HepG2 (cell line): ENCODE measurements around the gene ZNF771. TPM values are rescaled to one million over a fixed set of nuclear protein-coding genes. Genes with fewer than 3 reads are reported as not detected.

Experiments used
- ATAC-seq: fragments of 200-7000 bp; cut with Tn5 transposase; 3 replicates; pipeline ENCODE4 v1.9.1; 2020; ENCODE audit warnings: mild to moderate bottlenecking, moderate library complexity
- BruUV-seq: library from RNA; stranded (reverse); fragments of 400-500 nt; replicated peaks from 2 replicates; lab custom pipeline; 2021; lab: Mats Ljungman, UMichigan
- CTCF ChIA-PET: fragments of 300-600 bp; formaldehyde crosslinking; extraction: SDS; loops from one replicate; lab custom pipeline; 2021; ENCODE audit warnings: low total read pairs, inconsistent platforms, low intra/inter-chr PET ratio; lab: Yijun Ruan, JAX
- POLR2A ChIA-PET: fragments of 350-600 bp; sonication (Branson Sonifier 250); formaldehyde crosslinking; loops from one replicate; lab custom pipeline; 2020; ENCODE audit warnings: antibody characterized with exemption, inconsistent platforms; lab: Yijun Ruan, JAX
- DNase-seq: peaks from one replicate; pipeline ENCODE4 v3.0.0-alpha.2; 2015; ENCODE audit warnings: low spot score
- FAIRE-seq: peaks from 3 replicates; lab custom pipeline; 2011; peaks lifted over from hg19 to GRCh38; lab: Jason Lieb, UNC
- H2AFZ ChIP-seq: one replicate; pipeline ENCODE4 v1.6.1; 2011; ENCODE audit warnings: low read length, inconsistent platforms
- H3K27ac ChIP-seq: fragments of 300-600 bp; 3 replicates; pipeline ENCODE4 v1.8.0; 2011; ENCODE audit warnings: mixed run types, mild to moderate bottlenecking, mixed read lengths, low read length, inconsistent platforms; ENCODE audit not compliant: insufficient read depth; ENCODE audit errors: extremely low read length
- H3K27me3 ChIP-seq, 2 experiments: fragments of 200-600 bp in 1 of 2; 2 replicates in 1 of 2; 3 replicates in 1 of 2; pipeline versions ENCODE4 v1.6.0 to v1.8.0; 2011; ENCODE audit warnings: low read length in 2 of 2, mild to moderate bottlenecking in 2 of 2, moderate library complexity in 2 of 2, inconsistent platforms in 1 of 2; ENCODE audit not compliant: insufficient read depth in 2 of 2, control insufficient read depth in 1 of 2
- H3K36me3 ChIP-seq, 2 experiments: fragments of 200-600 bp in 1 of 2; replicated peaks in 1 of 2; 2 replicates in 1 of 2; 3 replicates in 1 of 2; pipeline versions ENCODE4 v1.5.1 to v1.8.0; 2011; ENCODE audit warnings: low read length in 2 of 2, inconsistent platforms in 1 of 2; ENCODE audit not compliant: insufficient read depth in 2 of 2, control insufficient read depth in 1 of 2
- H3K4me1 ChIP-seq: 2 replicates; pipeline ENCODE4 v1.5.1; 2012; ENCODE audit warnings: low read length, inconsistent platforms; ENCODE audit not compliant: insufficient read depth
- H3K4me2 ChIP-seq: 2 replicates; pipeline ENCODE4 v1.6.0; 2011; ENCODE audit warnings: low read depth, low read length, inconsistent platforms
- H3K4me3 ChIP-seq, 3 experiments: fragments of 200-600 bp in 1 of 3; sonication (generic), shearing (Covaris generic) in 1 of 3; replicated peaks in 1 of 3; 2 replicates each; pipeline ENCODE4 v1.5.1; 2011 to 2016; ENCODE audit warnings: low read length in 3 of 3, inconsistent platforms in 2 of 3, low read depth in 2 of 3, mild to moderate bottlenecking in 2 of 3, control low read depth in 1 of 3, mixed read lengths in 1 of 3; ENCODE audit not compliant: insufficient read depth in 1 of 3
- H3K79me2 ChIP-seq: one replicate; pipeline ENCODE4 v1.6.1; 2011; ENCODE audit warnings: low read length, inconsistent platforms; ENCODE audit not compliant: insufficient read depth
- H3K9ac ChIP-seq: 2 replicates; pipeline ENCODE4 v1.6.0; 2011; ENCODE audit warnings: mild to moderate bottlenecking, low read depth, low read length, inconsistent platforms; ENCODE audit not compliant: insufficient read depth
- H3K9me3 ChIP-seq: 2 replicates; pipeline ENCODE4 v1.5.1; 2012; ENCODE audit warnings: mild to moderate bottlenecking, low read length
- H4K20me1 ChIP-seq: 2 replicates; pipeline ENCODE4 v1.6.0; 2011; ENCODE audit warnings: inconsistent platforms, mild to moderate bottlenecking, low read length, moderate library complexity; ENCODE audit not compliant: insufficient read depth
- ARHGAP35 ChIP-seq: sonication (generic); formaldehyde crosslinking; IDR thresholded peaks from 2 replicates; pipeline ENCODE4 v1.9.0; 2022; ENCODE audit warnings: mild to moderate bottlenecking, inconsistent platforms, moderate library complexity, missing genetic modification reagents, borderline replicate concordance
- ATF1 ChIP-seq: IDR thresholded peaks from 2 replicates; pipeline ENCODE4 v1.6.1; 2016; ENCODE audit warnings: mild to moderate bottlenecking, control low read depth
- ELF3 ChIP-seq: IDR thresholded peaks from 2 replicates; pipeline ENCODE4 v1.6.1; 2016; ENCODE audit warnings: missing genetic modification reagents, missing compliant biosample characterization
- ESRRA ChIP-seq: sonication (generic); formaldehyde crosslinking; IDR thresholded peaks from 2 replicates; pipeline ENCODE4 v1.5.1; 2020; ENCODE audit warnings: mild to moderate bottlenecking, low read depth, missing genetic modification reagents
- GATAD1 ChIP-seq: IDR thresholded peaks from 2 replicates; pipeline ENCODE4 v1.6.1; 2016; ENCODE audit warnings: missing genetic modification reagents, missing compliant biosample characterization
- IKZF4 ChIP-seq: sonication (generic); formaldehyde crosslinking; IDR thresholded peaks from 2 replicates; pipeline ENCODE4 v1.5.1; 2020; ENCODE audit warnings: borderline replicate concordance, mild to moderate bottlenecking, low read depth, missing genetic modification reagents; ENCODE audit errors: not compliant biosample characterization
- MTA1 ChIP-seq: sonication (generic); formaldehyde crosslinking; IDR thresholded peaks from 2 replicates; pipeline ENCODE4 v1.4.0; 2020; ENCODE audit warnings: missing genetic modification reagents, mild to moderate bottlenecking, borderline replicate concordance
- MTF2 ChIP-seq: sonication (generic); formaldehyde crosslinking; IDR thresholded peaks from 2 replicates; pipeline ENCODE4 v1.5.0; 2020; ENCODE audit warnings: missing genetic modification reagents, borderline replicate concordance
- MYC ChIP-seq: sonication (generic); formaldehyde crosslinking; IDR thresholded peaks from 2 replicates; pipeline ENCODE4 v1.9.0; 2021; ENCODE audit warnings: missing genetic modification reagents, borderline replicate concordance
- RAD21 ChIP-seq: fragments of 450-650 bp; formaldehyde crosslinking; IDR thresholded peaks from 2 replicates; pipeline ENCODE4 v1.5.0; 2020; ENCODE audit warnings: mild to moderate bottlenecking
- SPEN ChIP-seq: sonication (generic); formaldehyde crosslinking; IDR thresholded peaks from 2 replicates; pipeline ENCODE4 v1.5.1; 2020; ENCODE audit warnings: low read depth, mild to moderate bottlenecking, missing genetic modification reagents
- SSRP1 ChIP-seq: IDR thresholded peaks from 2 replicates; pipeline ENCODE4 v1.6.1; 2016; ENCODE audit warnings: control low read depth
- TGIF2 ChIP-seq: IDR thresholded peaks from 2 replicates; pipeline ENCODE4 v1.6.1; 2016; ENCODE audit warnings: control low read depth, missing compliant biosample characterization
- ZNF3 ChIP-seq: IDR thresholded peaks from 2 replicates; pipeline ENCODE4 v1.7.0; 2017; ENCODE audit warnings: inconsistent platforms
- ZNF343 ChIP-seq: sonication (generic); formaldehyde crosslinking; IDR thresholded peaks from 2 replicates; pipeline ENCODE4 v1.4.0; 2020; ENCODE audit warnings: mild to moderate bottlenecking, missing genetic modification reagents
- ZNF788 ChIP-seq: sonication (generic); formaldehyde crosslinking; IDR thresholded peaks from 2 replicates; pipeline ENCODE4 v1.5.0; 2020; ENCODE audit warnings: mild to moderate bottlenecking, missing genetic modification reagents, borderline replicate concordance
- ZNF792 ChIP-seq: IDR thresholded peaks from 2 replicates; pipeline ENCODE4 v1.6.1; 2016
- ZSCAN12 ChIP-seq: sonication (generic); formaldehyde crosslinking; IDR thresholded peaks from 2 replicates; pipeline ENCODE4 v1.9.0; 2021; ENCODE audit warnings: mild to moderate bottlenecking, missing genetic modification reagents
- WGBS: methylation state at CpG from one replicate; pipeline ENCODE4 v1.1.6; 2017; ENCODE audit warnings: low lambda C conversion rate; 5-methylcytosine and 5-hydroxymethylcytosine counted together
- in situ Hi-C: cut with HindIII; loops from 2 replicates; pipeline ENCODE4 v1.10.0; 2017; ENCODE audit warnings: low pct_unique_long_range_greater_than_20kb; ENCODE audit not compliant: extremely low pct_ligation_motif_present
- intact Hi-C: fragments of 100-400 bp; cut with micrococcal nuclease; formaldehyde crosslinking; loops from one replicate; pipeline ENCODE4 v1.10.0; 2022; ENCODE audit not compliant: unreplicated experiment
- polyA plus RNA-seq, 8 experiments: library from polyadenylated mRNA; depleted of rRNA in 3 of 8; stranded (reverse) in 7 of 8; unstranded in 1 of 8; fragments of >200 nt; fragmentation: Illumina TruSeq in 4 of 8; extraction: Trizol in 4 of 8; gene quantifications; 2 replicates each; pipeline versions ENCODE4 v1.2.1 to v1.2.3, GENCODE V29; 2011 to 2016; ENCODE audit warnings: low read depth in 4 of 8, missing spikeins in 1 of 8, mixed read lengths in 1 of 8; ENCODE audit not compliant: insufficient read depth in 1 of 8
- total RNA-seq, 5 experiments: library from RNA; depleted of rRNA; stranded (reverse); fragments of >200 nt; fragmentation: Illumina TruSeq; extraction: Trizol; gene quantifications; 2 replicates each; pipeline ENCODE4 v1.2.3, GENCODE V29; 2016; ENCODE audit warnings: low read depth in 1 of 5
- TF ChIP-seq, protein P1 (sequence below): sonication (generic); formaldehyde crosslinking; conservative IDR thresholded peaks from 2 replicates; pipeline ENCODE4 v1.4.0; 2020; ENCODE audit warnings: missing genetic modification reagents
- TF ChIP-seq, protein P2 (sequence below): IDR thresholded peaks from 2 replicates; pipeline ENCODE4 v1.6.1; 2016; ENCODE audit warnings: missing compliant biosample characterization, missing genetic modification reagents, borderline replicate concordance
- TF ChIP-seq, protein P3 (sequence below): sonication (generic); formaldehyde crosslinking; IDR thresholded peaks from 2 replicates; pipeline ENCODE4 v1.8.1; 2023; ENCODE audit warnings: mild to moderate bottlenecking, missing genetic modification reagents

The ZNF771 gene
- total and polyA plus RNA-seq, 2 of the 13 experiments (the other 11 are each of a cell fraction or from before 2014, with no cell fraction given) = 5.0 to 11.8 TPM

DNA sequence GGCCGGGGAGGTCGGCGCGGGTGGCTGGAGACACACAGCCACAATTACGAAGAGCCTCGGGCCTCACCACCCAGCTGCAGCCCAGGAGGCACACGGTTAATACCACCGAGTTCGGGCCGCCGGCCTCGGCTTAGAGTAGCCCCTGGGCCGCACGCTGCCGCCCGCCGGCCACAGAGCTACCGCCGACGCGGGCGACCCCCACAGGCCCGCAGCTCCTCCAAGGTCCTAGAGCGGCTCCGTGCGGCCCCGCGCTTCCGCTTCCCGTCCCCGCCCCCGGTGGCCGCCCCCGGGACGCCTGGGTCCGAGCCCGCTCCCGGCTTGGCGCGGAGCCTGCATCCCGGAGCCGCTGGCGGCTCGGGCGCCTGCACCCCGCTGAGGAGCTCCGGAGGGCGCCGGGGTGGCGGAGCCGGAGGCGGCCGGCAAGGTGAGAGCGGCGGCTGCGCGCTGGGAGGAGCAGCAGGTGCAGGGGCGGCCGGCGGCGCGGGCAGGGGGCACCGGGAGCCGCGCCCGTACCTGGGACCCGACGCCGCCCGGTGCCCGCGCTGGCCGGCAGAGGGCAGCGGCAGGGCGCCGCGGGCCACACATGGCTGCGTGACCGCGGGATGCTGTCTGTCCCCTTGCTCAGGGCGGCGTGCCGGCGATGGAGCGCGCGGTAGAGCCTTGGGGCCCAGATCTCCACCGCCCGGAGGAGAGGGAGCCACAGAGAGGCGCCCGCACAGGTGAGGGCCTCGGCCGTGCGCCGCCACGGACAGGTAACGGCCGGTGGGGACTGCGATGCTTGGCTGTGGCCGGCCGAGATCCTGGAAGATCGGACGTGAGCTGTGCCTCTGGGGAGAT, 12.0 kb upstream of the ZNF771 start, which contains the start of gene ZNF48:
Gene ZNF48 (plus strand): TSS at position 266 of the 837 bp plus-strand sequence. CDS start 375 bp downstream, at position 641.
- Histone ChIP-seq H3K4me2 (peak within 1 kb of the TSS; percentile 99), H3K9ac (peak within 1 kb of the TSS; percentile 83), H3K79me2 (peaks cover 17% of the 10 kb centered on the region), H3K27me3 (no peaks in the 10 kb centered on the region), H4K20me1 (no peaks in the 10 kb centered on the region; the same call in 1 of the 2 replicates), H2AFZ (peak within 1 kb of the TSS; percentile 9), H3K36me3 (peaks cover 3 to 17% of the 10 kb centered on the region in 2 experiments; a peak in 4 of 5 replicates), H3K9me3 (no peaks in the 10 kb centered on the region), H3K4me1 (peaks cover 36% of the 10 kb centered on the region), H3K27ac (peak within 1 kb of the TSS; percentile 73), H3K4me3 (peak within 1 kb of the TSS; percentile 75 to 93 (median 75))
- ChIA-PET CTCF (interaction anchor here (0.8 to 2.6 kb wide), 4 partner anchors 12 to 233 kb away, joined by 3 to 20 read pairs (median 4); partner anchors contain the start of genes DCTPP1 and ZNF771), POLR2A (interaction anchor here (1.0 to 3.3 kb wide), 15 partner anchors 9 to 263 kb away, joined by 3 to 70 read pairs (median 6); partner anchors contain the start of genes CD2BP2, DCTPP1, FBRS and SEPTIN1)
- intact Hi-C loops (loop anchor here (1.0 kb wide), 4 partner anchors 14 to 40 kb away; partner anchors contain the start of gene CD2BP2), in situ Hi-C loops (no loop called here)
- BruUV-seq = no TSS peak
- FAIRE-seq (peak; percentile 46), DNase-seq (peak; percentile 89), ATAC-seq (peak; percentile 94)
- WGBS = 0% methylated on average over 43 of the region's 103 CpGs
- TF ChIP-seq RAD21 (CRISPR knock-in tag) (peak; percentile 92), ZNF3 (no peak), GATAD1 (CRISPR knock-in tag) (peak; percentile 90), ZNF792 (CRISPR knock-in tag) (peak; percentile 79; the same call in 1 of the 2 replicates), ARHGAP35 (0 out of 2 replicates have a peak, but pooled peaks have one; percentile 52), ESRRA (peak; percentile 32; the same call in 1 of the 2 replicates), MTF2 (CRISPR knock-in tag) (no peak; the same call in 1 of the 2 replicates), ZNF343 (CRISPR knock-in tag) (peak; percentile 64), ELF3 (CRISPR knock-in tag) (peak; percentile 52; the same call in 1 of the 2 replicates), ZNF788 (CRISPR knock-in tag) (peak; percentile 72; the same call in 1 of the 2 replicates), MYC (CRISPR knock-in tag) (peak; percentile 94), ZSCAN12 (no peak), MTA1 (CRISPR knock-in tag) (peak; percentile 33; the same call in 1 of the 2 replicates), SSRP1 (CRISPR knock-in tag) (no peak), ATF1 (CRISPR knock-in tag) (no peak), IKZF4 (CRISPR knock-in tag) (peak; percentile 79), TGIF2 (CRISPR knock-in tag) (peak; percentile 76), SPEN (CRISPR knock-in tag) (peak; percentile 98)
- TF ChIP-seq, protein P1, sequence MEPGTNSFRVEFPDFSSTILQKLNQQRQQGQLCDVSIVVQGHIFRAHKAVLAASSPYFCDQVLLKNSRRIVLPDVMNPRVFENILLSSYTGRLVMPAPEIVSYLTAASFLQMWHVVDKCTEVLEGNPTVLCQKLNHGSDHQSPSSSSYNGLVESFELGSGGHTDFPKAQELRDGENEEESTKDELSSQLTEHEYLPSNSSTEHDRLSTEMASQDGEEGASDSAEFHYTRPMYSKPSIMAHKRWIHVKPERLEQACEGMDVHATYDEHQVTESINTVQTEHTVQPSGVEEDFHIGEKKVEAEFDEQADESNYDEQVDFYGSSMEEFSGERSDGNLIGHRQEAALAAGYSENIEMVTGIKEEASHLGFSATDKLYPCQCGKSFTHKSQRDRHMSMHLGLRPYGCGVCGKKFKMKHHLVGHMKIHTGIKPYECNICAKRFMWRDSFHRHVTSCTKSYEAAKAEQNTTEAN (CRISPR knock-in tag) = peak; percentile 57; the same call in 1 of the 2 replicates
- TF ChIP-seq, protein P2, sequence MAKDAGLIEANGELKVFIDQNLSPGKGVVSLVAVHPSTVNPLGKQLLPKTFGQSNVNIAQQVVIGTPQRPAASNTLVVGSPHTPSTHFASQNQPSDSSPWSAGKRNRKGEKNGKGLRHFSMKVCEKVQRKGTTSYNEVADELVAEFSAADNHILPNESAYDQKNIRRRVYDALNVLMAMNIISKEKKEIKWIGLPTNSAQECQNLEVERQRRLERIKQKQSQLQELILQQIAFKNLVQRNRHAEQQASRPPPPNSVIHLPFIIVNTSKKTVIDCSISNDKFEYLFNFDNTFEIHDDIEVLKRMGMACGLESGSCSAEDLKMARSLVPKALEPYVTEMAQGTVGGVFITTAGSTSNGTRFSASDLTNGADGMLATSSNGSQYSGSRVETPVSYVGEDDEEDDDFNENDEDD (CRISPR knock-in tag) = peak; percentile 44; the same call in 1 of the 2 replicates
- TF ChIP-seq, protein P3, sequence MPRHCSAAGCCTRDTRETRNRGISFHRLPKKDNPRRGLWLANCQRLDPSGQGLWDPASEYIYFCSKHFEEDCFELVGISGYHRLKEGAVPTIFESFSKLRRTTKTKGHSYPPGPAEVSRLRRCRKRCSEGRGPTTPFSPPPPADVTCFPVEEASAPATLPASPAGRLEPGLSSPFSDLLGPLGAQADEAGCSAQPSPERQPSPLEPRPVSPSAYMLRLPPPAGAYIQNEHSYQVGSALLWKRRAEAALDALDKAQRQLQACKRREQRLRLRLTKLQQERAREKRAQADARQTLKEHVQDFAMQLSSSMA = peak; percentile 77
